PC-3 (cell line): ENCODE measurements around the gene CNTLN.

Experiments
- EZH2phosphoT487 ChIP-seq: fragments of 300-600 bp; sonication (generic); IDR thresholded peaks from 2 replicates; pipeline ENCODE4 v1.6.1; 2018; ENCODE audit warnings: mild to moderate bottlenecking, antibody characterized with exemption, low read length, borderline replicate concordance
- TF ChIP-seq, protein P1 (sequence below): fragments of 300-600 bp; sonication (generic); conservative IDR thresholded peaks from 2 replicates; pipeline ENCODE4 v1.5.1; 2017; ENCODE audit warnings: antibody characterized with exemption, low read depth, mild to moderate bottlenecking, low read length

DNA sequence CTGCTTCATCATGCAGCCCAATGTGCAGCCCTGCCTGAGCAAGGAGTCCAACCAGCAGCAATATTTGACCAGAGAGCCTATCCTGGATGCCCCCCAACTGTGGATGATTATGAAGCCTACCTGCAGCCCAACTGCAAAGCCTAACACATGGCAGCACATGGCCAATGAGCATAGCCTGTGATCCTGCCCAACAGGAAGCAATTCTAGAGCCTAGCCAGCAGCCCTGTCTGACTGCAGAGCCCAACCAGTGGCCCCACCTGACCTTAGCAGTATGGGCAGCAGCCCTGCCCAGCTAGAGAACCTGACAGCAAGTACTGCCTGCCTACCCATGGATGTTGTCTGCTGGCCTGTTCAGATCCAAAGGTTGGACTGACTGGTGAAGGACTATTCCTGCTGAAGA lies 346.7 kb downstream of the CNTLN start:
- TF ChIP-seq, protein P1, sequence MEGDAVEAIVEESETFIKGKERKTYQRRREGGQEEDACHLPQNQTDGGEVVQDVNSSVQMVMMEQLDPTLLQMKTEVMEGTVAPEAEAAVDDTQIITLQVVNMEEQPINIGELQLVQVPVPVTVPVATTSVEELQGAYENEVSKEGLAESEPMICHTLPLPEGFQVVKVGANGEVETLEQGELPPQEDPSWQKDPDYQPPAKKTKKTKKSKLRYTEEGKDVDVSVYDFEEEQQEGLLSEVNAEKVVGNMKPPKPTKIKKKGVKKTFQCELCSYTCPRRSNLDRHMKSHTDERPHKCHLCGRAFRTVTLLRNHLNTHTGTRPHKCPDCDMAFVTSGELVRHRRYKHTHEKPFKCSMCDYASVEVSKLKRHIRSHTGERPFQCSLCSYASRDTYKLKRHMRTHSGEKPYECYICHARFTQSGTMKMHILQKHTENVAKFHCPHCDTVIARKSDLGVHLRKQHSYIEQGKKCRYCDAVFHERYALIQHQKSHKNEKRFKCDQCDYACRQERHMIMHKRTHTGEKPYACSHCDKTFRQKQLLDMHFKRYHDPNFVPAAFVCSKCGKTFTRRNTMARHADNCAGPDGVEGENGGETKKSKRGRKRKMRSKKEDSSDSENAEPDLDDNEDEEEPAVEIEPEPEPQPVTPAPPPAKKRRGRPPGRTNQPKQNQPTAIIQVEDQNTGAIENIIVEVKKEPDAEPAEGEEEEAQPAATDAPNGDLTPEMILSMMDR, result no peak
- no peak for TF ChIP-seq EZH2phosphoT487
